ENCODE results near the gene FAM78A.

Gene FAM78A

GRCh38 chr9:131228988-131229387 lies 47.3 kb downstream of the FAM78A start:
- DNase-seq (ENCODE audit: extremely low spot score) = no peak
- POLR2A ChIA-PET = no interaction called here
- CTCF ChIA-PET = interaction anchor here (1.4 kb wide), 1 partner anchor 50 kb away, joined by 5 read pairs; no protein-coding TSS in a partner anchor
- TF ChIP-seq CTCF (IDR thresholded peaks at IDR 0.05; ENCODE audit: control extremely low read depth, extremely low read depth, low read depth, missing control alignments) = no peak

- ChIA-PET CTCF (interaction anchor here (1.4 kb wide), 1 partner anchor 49 kb away, joined by 5 read pairs; no protein-coding TSS in a partner anchor), POLR2A (no interaction called here)
- no peak for DNase-seq (ENCODE audit: extremely low spot score)
- TF ChIP-seq CTCF (IDR thresholded peaks at IDR 0.05; ENCODE audit: control extremely low read depth, extremely low read depth, low read depth, missing control alignments) = no peak
These were observed 48.3 kb downstream of the FAM78A start for GRCh38 chr9:131227959-131228460.

GRCh38 chr9:131227112-131227958 lies 49.0 kb downstream of the FAM78A start:
- POLR2A ChIA-PET = no interaction called here
- CTCF ChIA-PET = interaction anchor here (1.0 to 1.4 kb wide), 3 partner anchors 11 to 50 kb away, joined by 3 to 5 read pairs (median 4); no protein-coding TSS in a partner anchor
- TF ChIP-seq CTCF (IDR thresholded peaks at IDR 0.05; ENCODE audit: control extremely low read depth, extremely low read depth, low read depth, missing control alignments) = no peak
- DNase-seq (ENCODE audit: extremely low spot score) = no peak

- ChIA-PET POLR2A (no interaction called here), CTCF (interaction anchor here (1.4 kb wide), 1 partner anchor 49 kb away, joined by 4 read pairs; no protein-coding TSS in a partner anchor)
- no peak for DNase-seq (ENCODE audit: extremely low spot score)
- TF ChIP-seq CTCF (IDR thresholded peaks at IDR 0.05; ENCODE audit: control extremely low read depth, extremely low read depth, low read depth, missing control alignments) = no peak
These were observed 50.1 kb downstream of the FAM78A start for GRCh38 chr9:131226226-131226625.

- ChIA-PET POLR2A (no interaction called here), CTCF (no interaction called here)
- no peak for TF ChIP-seq CTCF (IDR thresholded peaks at IDR 0.05; ENCODE audit: control extremely low read depth, extremely low read depth, low read depth, missing control alignments)
- DNase-seq (ENCODE audit: extremely low spot score) = no peak
These were observed 53.9 kb downstream of the FAM78A start for GRCh38 chr9:131222460-131222859.

- CTCF ChIA-PET = interaction anchor here (1.2 kb wide), 1 partner anchor 42 kb away, joined by 4 read pairs; no protein-coding TSS in a partner anchor
- no peak for TF ChIP-seq CTCF (IDR thresholded peaks at IDR 0.05; ENCODE audit: control extremely low read depth, extremely low read depth, low read depth, missing control alignments)
These were observed 55.8 kb downstream of the FAM78A start for GRCh38 chr9:131220485-131220884.

More at GRCh38 chr9:131220485-131220884, 55.8 kb downstream of the FAM78A start:
- POLR2A ChIA-PET = no interaction called here
- no peak for DNase-seq (ENCODE audit: extremely low spot score)
